ENCODE measurements around the gene PRAMEF8. TPM values are rescaled to one million over a fixed set of nuclear protein-coding genes. Genes with fewer than 3 reads are reported as not detected.

The PRAMEF8 gene
- not detected in 2 replicates for total RNA-seq

DNA sequence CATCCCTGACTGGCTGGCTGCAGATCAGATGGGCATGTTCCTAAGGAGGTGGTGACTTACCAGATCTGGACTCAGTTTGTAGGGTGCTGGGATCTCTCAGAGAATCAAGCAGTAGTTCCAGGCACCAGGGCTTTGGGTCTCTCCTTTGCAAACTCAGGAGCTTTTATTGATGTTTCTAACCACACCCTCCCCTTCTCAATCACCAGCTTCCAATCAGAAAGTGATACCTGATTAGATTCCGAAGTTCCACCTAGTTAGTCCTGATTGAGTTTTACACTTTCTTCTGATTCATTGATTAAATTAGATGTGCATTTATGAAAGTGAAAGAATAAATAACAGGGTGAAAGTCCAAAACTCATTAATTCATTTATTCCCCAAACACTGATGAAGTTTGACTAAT lies at the start of gene PRAMEF8:
TSS of gene PRAMEF8 (minus strand) at position 101 of the 400 bp plus-strand sequence. CDS start 1,046 bp downstream, outside the sequence.

DNA sequence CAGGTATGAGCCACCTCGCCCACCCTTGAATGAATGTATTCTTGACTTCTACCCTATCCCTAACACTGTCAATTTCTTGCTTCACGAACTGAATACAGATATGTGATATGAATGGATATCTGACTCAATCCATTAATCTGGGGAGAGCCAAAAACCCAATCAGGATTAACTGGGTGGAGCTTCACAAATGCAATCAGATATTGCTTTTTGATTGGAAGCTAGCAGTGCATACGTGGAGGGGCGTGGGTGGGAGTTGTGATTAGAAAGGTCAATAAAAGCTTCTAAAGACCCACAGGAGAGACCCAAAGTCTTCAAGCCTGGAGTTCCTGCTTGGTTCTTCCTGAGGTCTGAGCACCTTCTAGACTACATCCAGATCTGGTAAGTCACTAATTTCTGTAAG lies 30.3 kb upstream of the PRAMEF8 start, which contains the start of gene PRAMEF15:
TSS of gene PRAMEF15 (plus strand) at position 301 of the 400 bp plus-strand sequence. CDS start 2,827 bp downstream, outside the sequence.

GRCh38 chr1:13303239-13303638 lies 18.3 kb upstream of the PRAMEF8 start, which contains the start of gene PRAMEF33:
Gene PRAMEF33 (plus strand): TSS chr1:13303539. CDS start chr1:13305955, 2,416 bp downstream.

GRCh38 chr1:13253898-13254297 lies 31.0 kb downstream of the PRAMEF8 start, which contains the start of gene PRAMEF5:
Gene PRAMEF5 (plus strand): TSS chr1:13254198. CDS start chr1:13259269, 5,071 bp downstream.

Other genes starting within 250 kb of the PRAMEF8 start
- gene PRAMEF27, start 228.6 kb downstream of the PRAMEF8 start, total RNA-seq = not detected in 2 replicates
- gene HNRNPCL3, start 224.4 kb downstream of the PRAMEF8 start, total RNA-seq = not detected in 2 replicates
- not detected in 2 replicates for gene PRAMEF25, start 214.4 kb downstream of the PRAMEF8 start, total RNA-seq
- gene HNRNPCL2, start 168.3 kb downstream of the PRAMEF8 start, total RNA-seq = not detected in 2 replicates
- gene PRAMEF26, start 129.1 kb downstream of the PRAMEF8 start, total RNA-seq = not detected in 2 replicates
- not detected in 2 replicates for gene HNRNPCL4, start 119.5 kb downstream of the PRAMEF8 start, total RNA-seq
- not detected in 2 replicates for gene PRAMEF9, start 113.3 kb downstream of the PRAMEF8 start, total RNA-seq
- not detected in 2 replicates for gene PRAMEF13, start 83.7 kb downstream of the PRAMEF8 start, total RNA-seq
- not detected in 2 replicates for gene PRAMEF18, start 59.0 kb downstream of the PRAMEF8 start, total RNA-seq
- not detected in 2 replicates for gene PRAMEF5, start 30.9 kb downstream of the PRAMEF8 start, total RNA-seq
- not detected in 2 replicates for gene PRAMEF33, start 18.4 kb upstream of the PRAMEF8 start, total RNA-seq
- not detected in 2 replicates for gene PRAMEF15, start 30.4 kb upstream of the PRAMEF8 start, total RNA-seq
- gene PRAMEF14, start 62.0 kb upstream of the PRAMEF8 start, total RNA-seq = not detected in 2 replicates
- not detected in 2 replicates for gene PRAMEF19, start 86.8 kb upstream of the PRAMEF8 start, total RNA-seq
- gene PRAMEF17, start 104.5 kb upstream of the PRAMEF8 start, total RNA-seq = not detected in 2 replicates
- gene PRAMEF20, start 125.3 kb upstream of the PRAMEF8 start, total RNA-seq = not detected in 2 replicates
- gene LRRC38, start 228.9 kb upstream of the PRAMEF8 start, total RNA-seq = not detected in 2 replicates